Medulla oblongata (tissue), 1 donor: ENCODE measurements around the gene GRIA2.

Source experiments
- DNase-seq: peaks from one replicate; pipeline ENCODE4 v3.0.0-alpha.2; 2015; ENCODE audit errors: extremely low spot score

GRIA2 gene

GRCh38 chr4:157372154-157372553 lies 151.6 kb downstream of the GRIA2 start:
- DNase-seq: no peak

GRCh38 chr4:157372567-157372966 lies 152.0 kb downstream of the GRIA2 start:
- DNase-seq: no peak

DNA sequence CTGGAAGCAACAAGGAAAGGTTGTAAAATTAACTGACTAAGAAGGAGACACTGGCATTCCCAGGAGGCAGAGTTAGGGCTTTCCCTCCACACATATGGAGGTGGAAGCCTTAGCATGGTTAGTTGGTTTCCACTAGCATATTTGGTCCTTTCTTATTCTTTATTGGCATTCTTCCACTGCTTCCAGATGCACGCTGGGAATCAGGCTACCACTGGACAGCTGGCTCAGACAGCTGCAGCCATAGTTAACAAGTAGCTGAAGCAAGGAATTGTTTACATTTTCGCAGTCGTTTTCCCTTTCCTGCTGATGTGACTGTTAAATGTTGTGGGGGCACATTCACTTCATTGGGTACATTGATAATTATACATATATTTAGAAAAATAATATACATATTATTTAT lies 169.2 kb downstream of the GRIA2 start:
- DNase-seq: no peak

DNA sequence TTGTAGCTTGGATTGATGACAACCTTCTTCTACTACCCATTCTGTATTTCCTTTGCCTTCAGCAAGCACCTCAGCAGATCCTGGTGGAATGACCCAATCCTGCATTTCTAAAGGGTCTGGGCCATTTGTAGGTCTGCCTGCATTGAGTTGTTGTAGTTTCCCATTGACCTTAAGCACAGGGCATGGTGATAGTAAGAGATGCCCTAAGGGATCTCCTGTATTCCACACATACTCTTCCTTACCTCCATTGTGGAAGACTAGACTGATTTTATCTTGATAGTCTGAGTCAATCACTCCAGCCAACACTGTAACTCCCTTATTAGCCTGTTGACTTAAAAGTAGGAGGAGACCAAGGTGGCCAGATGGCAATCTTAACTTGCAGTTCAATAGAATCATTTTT lies 184.5 kb downstream of the GRIA2 start:
- DNase-seq: no peak
